ENCODE data around the gene MIOX.

Gene MIOX

DNA sequence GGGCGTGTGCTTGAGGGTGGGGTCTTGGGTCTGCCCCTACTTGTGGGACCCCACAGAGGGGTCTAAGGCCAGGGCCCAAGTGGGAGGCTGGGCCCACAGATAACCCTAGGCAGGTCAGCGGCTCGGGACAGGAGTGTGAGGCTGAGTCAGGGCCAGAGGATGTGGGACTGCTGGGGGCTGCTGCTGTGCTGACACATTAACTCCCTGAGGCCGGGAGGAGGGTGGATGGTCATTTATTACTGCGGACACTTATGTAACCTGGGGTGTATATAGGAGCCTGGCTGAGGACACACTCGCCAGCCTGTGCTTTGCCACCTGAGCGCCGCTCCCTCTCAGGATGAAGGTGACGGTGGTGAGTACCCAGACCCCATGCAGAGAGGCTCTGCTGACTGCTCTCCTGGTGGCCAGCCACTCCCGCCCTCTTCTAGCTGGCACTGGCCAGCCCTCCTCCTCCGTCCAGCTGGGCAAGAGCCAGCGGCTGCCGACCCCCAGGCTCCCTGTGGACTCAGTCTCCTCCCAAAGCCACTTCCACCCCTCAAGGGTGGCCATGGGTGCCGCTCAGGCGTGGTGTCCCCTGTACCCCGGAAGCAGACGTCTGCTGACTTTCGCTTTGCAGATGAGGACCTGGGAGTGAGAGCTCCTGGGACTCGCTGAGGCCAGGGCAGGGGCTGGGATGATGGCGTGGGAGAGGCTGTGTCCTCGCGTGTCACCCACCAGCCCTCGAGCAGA lies at the start of gene MIOX:
MIOX (plus strand) TSS at position 299 of the 729 bp plus-strand sequence; CDS start at position 338, 39 bp downstream.
- peak; percentile 84 for DNase-seq (ENCODE audit: low spot score)

DNA sequence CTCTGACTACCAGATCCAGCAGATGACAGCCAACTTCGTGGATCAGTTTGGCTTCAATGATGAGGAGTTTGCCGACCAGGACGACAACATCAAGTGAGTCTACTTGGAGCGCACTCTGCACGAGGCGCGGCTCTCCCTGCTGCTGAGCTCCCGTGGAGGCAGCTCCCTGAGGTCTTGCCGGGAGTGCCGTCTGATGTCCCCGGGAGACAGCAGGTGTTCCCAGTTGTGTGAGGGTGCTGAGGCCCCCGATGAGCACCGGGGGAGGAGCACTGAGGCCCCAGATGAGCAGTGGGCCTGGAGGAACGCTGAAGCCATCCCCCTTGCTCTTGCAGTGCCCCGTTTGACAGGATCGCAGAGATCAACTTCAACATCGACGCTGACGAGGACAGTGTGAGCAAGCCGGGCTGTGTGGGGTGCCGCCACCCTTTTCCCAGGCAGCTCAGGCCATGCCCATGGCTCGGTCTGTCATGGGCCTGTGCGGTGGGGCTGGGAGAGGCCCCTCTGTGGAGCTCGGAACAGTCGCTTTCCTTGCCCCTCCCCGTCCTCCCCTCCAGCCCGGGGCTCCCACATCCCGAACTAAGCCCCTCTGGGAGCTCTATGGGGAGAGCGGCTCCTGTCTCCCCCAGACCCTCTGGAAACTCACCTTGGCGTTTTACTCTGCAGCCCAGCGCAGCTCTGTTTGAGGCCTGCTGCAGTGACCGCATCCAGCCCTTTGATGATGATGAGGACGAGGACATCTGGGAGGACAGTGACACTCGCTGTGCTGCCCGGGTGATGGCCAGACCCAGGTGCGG lies 49.0 kb upstream of the MIOX start:
- DNase-seq (ENCODE audit: low spot score): no peak

DNA sequence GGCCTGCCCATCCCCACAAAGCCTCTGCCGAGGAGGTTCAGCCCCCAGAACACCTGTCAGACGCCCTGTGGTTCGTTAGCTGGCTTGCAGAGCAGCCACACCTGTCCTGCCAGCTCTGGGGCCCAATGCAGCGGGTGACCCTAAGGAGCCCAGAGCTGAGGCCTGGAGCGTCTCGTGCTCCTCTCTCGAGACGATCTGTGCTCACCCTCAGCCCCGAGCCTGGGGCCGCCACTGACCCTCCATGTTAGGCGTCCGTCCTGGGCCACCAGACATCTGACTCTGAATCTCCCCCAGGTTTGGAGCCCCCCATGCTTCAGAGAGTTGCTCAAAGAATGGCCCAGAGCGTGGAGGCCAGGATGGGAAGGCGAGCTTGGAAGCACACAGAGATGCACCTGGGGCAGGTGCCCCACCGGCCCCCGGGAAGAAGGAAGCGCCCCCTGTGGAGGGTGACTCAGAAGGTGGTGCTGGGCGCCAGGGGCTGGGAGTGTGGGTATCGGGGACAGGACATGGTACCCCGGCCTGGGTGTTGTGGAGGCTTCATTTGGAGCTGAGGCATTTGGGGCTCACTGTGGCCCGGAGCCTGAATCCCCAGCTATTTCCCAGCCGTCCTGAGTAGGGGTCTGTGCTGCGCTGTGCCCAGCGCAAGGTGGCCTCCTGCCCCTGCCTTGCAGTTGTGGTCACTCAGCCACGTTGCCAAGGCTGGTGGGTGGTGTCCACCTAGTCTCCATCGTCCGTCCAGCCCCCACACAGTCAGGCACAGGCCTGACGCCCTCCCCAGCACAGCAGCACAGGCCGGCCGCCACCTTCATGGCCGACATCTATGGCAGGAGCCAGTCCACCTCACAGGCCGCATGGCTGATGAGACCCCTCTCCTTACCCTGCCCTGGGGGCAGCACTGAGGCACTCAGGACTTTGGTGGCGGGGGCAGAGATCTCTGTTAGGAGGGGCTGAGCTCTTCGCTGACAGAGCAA lies 48.1 kb upstream of the MIOX start:
- DNase-seq (ENCODE audit: low spot score): no peak

DNA sequence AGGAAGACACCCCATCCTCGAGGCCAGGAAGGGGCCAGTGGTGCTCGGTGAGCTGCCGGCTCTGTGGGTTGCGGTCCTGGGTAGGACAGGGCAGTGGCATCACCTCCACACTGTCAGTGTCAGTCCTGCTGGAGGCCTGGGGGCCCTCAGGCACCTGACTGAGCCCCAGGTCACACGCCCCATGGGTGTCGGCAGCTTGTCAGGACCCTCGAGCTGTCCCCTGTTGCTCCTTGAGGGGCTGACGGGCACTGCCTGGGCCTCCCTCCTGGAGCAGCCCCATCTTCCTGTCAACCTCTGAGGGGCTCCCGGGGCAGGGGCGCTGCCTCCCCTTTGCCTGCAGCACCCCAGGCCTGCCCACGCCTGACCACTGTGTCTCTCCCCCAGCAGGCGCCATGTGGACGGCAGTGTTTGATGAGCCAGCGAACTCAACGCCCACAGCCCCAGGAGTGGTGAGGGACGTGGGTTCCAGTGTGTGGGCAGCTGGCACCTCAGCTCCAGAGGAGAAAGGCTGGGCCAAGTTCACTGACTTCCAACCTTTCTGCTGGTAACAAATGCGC lies 47.3 kb upstream of the MIOX start:
- DNase-seq (ENCODE audit: low spot score): no peak

DNA sequence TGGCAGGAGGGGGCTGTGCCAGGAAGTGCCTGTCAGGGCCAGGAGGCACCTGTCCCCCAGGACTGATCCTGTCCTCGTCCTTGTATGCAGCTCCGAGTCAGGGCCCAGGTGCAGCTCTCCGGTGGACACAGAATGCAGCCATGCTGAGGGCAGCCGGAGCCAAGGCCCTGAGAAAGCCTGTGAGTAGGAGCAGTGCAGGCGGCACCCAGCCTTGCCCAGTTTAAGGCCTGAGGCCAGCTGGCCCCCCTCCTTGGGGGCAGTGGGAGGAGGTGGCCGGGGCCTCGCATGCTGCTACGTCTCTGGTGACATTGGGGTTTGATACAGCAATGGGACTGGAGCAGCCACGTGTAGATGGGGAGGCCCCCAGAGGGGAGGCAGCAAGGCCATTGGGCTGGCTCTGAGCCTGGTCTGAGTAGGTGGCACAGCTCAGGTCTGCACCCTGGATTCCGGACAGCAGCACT lies 46.8 kb upstream of the MIOX start:
- DNase-seq (ENCODE audit: low spot score): no peak

DNA sequence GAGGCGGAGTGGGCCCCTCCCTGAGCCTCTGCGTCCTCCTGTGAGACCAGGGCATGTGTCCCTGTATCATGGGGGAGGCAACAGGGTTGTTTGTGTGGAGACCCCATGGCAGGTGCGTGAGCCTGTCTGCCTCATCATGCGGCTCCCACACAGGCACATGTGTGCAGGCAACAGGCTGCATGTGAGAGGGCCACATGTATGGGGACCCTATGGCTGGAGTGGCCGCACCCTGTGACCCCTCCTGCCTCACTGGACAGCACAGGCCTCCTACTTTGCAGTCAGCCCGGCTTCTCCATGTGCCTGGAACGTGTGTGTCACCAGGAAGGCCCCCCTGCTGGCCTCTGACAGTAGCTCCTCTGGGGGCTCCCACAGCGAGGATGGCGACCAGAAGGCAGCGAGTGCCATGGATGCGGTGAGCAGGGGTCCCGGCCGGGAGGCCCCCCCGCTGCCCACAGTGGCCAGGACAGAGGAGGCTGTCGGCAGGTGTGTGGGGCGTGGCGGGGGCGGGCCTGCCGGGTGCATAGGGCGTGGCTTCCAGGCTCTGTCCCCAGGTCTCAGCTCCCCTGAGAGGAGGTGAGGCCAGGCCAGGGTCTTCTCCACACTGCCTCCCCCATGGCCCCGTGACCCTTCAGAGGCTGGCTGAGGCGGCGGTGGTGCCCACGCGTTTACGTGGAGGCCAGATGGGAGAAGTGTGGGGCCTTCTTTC lies 46.0 kb upstream of the MIOX start:
- DNase-seq (ENCODE audit: low spot score): no peak

DNA sequence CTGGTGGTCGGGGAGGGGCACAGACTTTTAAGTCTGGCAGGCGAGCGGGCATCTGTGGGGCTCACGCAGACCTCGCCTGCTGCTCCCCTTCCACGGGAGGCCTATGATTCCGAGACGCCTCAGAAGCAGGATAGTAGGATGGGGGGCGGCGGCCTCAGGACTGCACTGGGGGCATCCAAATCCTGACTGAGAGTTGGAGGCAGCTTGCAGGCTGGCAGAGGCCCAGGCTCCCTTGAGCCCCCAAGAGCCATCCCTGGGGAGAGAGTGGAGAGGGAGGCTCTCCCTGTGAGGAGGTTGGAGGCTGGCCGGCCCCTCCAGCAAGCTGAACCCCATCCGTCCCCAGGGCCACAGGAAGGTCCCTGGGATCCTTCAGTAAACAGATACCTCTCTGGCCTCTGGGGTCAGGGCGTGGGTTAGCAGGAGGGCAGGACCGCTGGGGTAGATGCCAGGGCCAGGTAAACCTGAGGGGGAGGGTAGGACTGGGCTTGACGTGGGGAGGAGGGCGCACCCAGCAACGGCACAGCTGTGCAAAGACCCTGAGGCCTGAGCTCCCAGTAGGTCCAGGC lies 45.1 kb upstream of the MIOX start:
- no peak for DNase-seq (ENCODE audit: low spot score)

DNA sequence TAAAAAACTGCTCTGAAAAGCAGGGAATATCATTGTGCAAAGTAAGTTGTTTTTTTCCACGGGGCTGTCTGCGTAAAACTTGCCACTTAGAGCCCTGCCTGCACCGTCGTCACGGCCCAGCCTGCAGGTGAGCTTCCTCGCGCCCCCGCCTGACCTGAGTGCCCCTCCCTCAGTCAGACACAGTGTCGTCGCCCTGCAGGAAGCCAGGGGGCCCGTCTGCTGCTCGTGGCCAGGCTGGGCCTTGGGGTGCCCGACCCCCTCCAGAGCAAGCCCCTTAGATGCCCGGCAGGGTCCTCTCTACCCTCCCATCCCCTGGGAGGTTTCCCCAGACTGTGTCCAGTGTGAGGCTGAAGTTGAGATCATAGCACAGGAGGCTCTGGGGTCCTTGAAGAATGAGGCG lies 43.5 kb upstream of the MIOX start:
- no peak for DNase-seq (ENCODE audit: low spot score)

DNA sequence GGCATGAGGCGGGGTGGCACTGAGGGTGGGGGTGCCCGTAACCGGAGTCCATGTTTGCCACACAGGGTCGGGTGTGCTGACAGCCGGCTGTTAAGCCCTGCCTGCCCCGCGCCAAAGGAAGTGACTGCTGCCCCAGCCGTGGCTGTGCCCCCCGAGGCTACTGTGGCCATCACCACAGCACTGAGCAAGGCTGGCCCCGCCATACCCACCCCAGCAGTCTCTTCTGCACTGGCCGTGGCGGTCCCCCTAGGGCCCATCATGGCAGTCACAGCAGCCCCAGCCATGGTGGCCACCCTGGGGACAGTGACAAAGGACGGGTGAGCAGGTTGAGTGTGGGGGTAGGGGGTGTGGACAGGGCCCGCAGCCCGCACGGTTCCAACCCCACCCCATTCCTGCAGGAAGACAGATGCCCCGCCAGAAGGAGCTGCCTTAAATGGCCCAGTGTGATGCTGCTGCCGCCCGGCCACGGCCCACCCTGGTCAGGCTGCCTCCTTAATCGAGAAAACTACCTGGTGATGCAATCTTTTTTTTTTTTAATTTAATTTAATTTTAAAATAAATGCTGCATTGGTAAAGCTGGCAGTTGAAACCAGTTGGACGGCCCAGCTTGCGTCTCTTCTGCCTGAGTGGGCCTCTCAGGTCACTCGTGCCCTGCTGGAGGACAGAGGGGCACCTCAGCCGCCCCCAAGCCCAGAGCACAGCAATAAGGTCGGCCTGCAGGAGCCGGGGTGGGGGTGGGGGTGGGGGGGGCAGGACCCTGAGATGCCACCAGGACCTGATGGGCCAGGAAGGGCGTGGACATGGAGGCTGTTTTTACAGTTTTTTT lies 42.6 kb upstream of the MIOX start:
- no peak for DNase-seq (ENCODE audit: low spot score)

DNA sequence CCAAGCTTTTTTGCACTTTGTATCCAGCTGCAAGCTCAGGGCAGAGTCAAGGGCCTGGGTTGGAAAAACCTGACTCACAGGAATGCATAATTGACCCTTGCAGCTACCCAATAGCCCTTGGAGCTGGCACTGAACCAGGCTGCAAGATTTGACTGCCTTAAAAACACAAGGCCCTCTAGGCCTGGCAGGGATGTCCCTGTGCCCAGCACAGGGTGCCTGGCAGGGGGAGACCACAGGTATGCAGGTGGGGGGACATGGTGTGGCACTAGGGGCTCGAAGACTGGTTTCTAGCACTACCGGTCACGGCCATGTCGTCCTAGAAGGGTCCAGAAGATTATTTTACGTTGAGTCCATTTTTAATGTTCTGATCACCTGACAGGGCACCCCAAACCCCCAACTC lies 42.0 kb upstream of the MIOX start:
- DNase-seq (ENCODE audit: low spot score): peak; percentile 78

DNA sequence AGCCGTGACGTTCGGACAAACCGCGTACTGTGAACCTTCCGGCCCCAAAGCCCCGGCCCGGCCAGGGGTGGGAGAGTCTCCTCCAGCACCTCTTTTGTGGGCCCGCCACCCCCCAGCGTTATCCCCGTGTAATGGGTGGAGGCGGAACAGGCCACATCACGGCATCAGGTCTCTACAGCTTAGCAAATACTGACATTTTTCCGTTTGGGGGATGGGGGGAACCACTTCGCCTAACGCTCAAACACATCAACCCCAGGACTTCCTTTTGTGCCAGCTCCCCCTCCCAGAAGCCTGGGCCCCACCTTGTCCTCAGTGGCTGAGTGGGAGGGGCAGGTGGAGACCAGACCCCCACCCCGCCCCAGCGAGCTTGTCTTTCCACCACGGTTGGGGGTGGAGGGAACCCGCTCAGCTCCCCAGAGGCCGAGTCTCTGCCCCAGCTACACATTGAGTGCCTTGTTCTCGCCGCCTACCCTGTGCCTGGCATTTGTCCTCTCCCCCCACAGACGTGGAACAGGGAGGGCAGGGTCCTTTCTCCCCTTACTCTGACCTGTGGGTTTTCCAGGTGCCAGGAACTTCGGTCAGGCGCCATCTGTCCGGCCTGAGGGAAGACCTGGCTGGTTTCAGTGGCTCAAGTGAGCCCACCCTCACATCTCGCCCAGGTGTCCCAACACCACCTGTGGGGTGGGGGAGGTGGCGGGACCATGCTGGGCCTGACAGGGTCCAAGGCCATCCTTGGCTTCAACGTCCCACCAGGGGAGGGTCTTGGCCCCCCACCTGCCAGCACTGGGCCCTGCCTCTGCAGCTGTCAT lies 41.4 kb upstream of the MIOX start:
- DNase-seq (ENCODE audit: low spot score): no peak

DNA sequence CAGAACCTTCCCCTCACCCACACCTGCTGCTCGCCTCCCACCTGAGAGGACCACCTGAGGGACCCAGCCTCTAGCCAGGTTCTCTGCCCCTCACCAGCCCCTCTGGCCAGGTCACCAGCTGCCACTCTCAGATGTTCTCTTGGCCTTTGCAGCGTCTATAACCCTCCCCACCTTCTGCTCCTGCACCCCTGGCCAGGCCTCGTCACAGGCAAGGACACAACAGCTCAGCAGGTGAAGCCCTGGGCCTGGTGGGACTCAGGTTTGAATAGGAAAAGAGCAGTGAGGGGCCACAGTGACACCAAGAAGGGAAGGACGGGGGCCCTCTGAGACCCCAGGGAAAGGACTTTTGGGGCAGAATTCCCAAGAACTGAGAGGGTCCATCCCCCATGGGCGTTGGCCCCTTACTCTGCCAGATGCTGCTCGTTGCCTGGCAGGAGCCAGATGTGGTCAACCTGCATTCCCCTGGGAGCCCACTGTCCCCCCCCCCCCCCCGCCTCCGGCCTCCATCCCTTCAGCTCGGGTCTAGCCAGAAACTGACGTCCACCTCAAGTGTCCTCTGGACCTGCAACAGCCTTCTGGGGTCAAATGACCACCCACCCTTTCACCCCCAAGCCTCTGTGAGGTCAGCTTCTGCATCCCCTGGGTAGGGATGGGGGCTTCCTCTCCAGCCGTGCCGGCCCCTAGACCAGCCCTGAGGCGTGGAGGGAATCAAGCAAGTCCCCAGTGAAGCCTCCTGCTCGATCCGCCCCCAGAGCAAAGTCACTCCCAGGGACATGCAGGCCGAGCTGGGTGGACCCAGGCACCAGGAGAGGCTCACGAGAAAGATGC lies 40.6 kb upstream of the MIOX start:
- no peak for DNase-seq (ENCODE audit: low spot score)

DNA sequence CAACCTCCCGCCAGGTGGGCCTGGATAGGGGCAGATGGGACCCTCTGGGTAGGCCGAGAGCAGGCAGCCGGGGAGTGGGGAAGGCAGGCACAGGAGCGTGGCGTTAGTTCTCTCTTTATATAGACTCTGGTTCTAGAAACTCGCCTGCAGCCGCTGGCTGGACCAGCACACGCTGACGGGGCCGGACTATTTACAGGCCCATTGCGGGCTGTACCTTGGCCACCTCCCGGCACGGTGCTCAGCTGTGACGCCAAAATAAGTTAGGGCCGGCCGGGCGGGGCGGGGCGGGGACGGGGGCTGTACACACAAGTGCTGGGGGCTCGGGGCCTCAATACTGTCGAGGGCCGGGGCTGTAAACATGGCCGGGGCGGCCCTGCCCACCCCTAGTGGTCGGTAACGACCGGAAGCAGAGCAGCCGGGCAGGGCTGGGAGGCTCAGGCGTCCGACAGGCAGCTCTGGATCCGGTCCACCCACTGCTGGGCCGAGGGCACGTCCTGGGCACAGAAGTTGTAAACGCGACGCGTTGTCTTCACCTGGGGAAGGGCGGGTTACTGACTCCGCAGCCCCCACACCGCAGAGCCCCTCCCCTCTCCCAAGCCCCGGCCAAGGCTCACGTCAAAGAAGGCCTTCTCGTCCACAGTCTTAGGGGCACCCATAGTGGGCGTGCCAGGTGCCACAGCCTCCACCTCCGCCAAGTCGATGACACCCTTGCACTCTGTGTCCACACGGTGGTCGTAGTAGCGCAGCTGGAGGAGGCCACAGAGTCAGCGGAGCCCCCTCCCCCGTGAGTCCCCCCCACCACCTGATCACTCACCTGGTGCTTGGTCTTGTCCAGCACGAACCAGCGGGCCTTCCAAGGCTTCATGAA lies 39.7 kb upstream of the MIOX start:
- DNase-seq (ENCODE audit: low spot score): no peak

DNA sequence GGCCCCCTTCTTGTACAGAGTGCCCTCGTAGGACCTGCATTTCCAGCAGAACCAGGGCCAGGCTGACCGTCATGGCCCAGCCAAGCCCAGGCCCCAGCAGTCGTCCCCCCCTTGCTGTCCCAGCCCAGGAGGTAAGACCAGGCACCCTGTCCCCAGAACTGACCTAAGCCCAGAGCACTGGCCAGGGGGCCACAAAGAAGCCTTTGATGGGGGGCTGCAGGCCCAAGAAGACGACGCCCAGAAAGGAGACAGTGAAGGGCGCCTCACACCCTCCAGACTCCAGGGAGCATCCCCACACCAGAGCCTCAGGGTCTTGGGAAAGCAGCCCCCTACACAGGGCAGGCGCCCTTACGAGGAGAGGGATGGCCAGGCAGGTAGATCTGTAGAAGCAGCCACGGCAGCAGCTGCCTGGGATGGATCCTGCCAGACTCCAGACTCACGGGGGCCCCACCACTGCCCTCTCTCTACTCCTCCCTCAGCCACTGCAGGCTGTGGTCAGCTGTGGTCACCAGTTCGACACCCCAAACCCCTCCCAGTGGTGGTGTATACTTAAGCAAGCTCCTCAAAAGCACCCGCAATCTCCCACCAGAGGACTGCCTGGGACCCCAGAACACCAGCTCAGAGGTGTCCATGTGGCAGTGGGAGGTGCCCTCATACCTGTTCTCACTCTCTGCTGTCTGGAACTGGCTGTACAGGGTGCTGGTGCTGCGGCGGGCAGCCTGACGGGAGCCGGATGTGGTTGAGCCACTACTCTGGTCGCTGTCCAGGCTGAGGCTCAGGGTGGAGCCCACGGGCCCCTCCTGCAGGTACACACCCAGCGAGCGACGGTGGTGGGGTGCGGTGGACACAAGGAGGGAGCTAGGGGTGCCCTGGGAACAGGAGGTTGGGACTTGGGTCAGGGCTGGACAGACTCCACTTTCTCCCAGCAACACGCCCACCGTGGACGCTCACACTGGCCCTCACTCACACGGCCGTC lies 38.8 kb upstream of the MIOX start:
- no peak for DNase-seq (ENCODE audit: low spot score)

DNA sequence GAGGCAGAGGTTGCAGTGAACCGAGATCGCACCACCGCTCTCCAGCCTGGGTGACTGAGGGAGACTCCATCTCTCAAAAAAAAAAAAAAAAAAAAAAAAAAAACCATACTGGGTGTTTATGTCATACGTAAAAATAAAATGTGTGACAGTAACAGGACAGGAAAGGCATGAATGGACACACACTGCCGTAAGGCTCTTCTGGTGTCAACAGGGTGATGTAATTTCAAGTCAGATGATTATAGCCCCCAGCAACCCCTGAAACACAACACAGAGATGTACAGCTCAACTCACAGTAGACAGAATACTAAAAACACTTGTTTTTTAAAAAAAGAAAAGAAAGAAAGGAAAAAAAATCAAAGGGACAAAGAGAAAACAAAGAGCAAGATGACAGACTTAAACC lies 34.0 kb upstream of the MIOX start:
- DNase-seq (ENCODE audit: low spot score): no peak

DNA sequence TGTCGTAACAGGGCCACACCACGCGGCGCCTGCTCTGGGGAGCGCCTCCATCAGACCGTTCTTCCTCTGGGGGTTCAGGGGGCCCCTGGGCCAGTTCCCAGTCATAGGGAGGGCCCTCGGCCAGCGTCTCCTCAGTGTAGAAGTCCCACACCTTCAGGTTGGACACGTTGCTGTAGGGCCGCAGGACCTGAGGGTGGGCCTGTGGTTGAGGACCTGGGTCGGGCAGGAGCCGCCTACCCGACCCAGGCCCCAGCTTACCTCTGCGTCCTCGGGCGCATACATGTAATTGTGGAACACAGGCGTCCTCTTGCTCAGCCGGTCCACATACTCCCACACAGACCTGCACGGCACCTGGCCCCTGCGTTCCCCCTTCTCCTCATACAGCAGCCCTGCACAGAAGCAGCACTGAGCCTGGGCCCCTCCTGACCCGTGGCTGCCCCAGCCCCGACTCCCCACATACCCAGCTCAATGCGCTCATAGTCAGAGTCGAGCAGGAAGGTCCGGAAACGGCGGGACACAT lies 32.0 kb upstream of the MIOX start:
- DNase-seq (ENCODE audit: low spot score): no peak
